HL-60 (cell line): ENCODE results near the gene RPAP3.
A peak's percentile ranks its signal among the peaks of the same experiment; 100 is the strongest.

Experiments used
- DNase-seq, 2 experiments: peaks; one replicate each; pipeline ENCODE4 v3.0.0-alpha.2; 2010 to 2020; ENCODE audit warnings: low read depth in 1 of 2, low spot score in 1 of 2
- H3K27ac ChIP-seq: fragments of 250-450 bp; sonication (Bioruptor Pico); replicated peaks from 2 replicates; pipeline ENCODE4 v1.5.1; 2020; ENCODE audit warnings: mild to moderate bottlenecking, moderate library complexity
- H3K27me3 ChIP-seq: fragments of 250-450 bp; sonication (Bioruptor Pico); 2 replicates; pipeline ENCODE4 v1.5.1; 2021; ENCODE audit warnings: mild to moderate bottlenecking, moderate library complexity; ENCODE audit not compliant: insufficient read depth, poor library complexity, severe bottlenecking
- H3K4me3 ChIP-seq: replicated peaks from 2 replicates; pipeline ENCODE4 v1.5.1; 2011; ENCODE audit warnings: mild to moderate bottlenecking, control low read depth, low read length; ENCODE audit not compliant: insufficient read depth
- CTCF ChIP-seq: IDR thresholded peaks from one replicate; pipeline ENCODE4 v1.5.1; 2011; ENCODE audit warnings: low read length, control low read depth, inconsistent platforms; ENCODE audit not compliant: insufficient read depth
- GABPA ChIP-seq: IDR thresholded peaks from 2 replicates; pipeline ENCODE4 v1.6.1; 2012; ENCODE audit warnings: low read depth
- POLR2AphosphoS5 ChIP-seq: IDR thresholded peaks from 2 replicates; pipeline ENCODE4 v1.6.1; 2012; ENCODE audit warnings: low read depth
- REST ChIP-seq: IDR thresholded peaks from 2 replicates; pipeline ENCODE4 v1.6.1; 2012; ENCODE audit warnings: low read depth; ENCODE audit not compliant: insufficient replicate concordance
- SPI1 ChIP-seq: IDR thresholded peaks from 2 replicates; pipeline ENCODE4 v1.6.1; 2012; ENCODE audit warnings: low read depth, mild to moderate bottlenecking, borderline replicate concordance

The RPAP3 gene

GRCh38 chr12:47733142-47733541 lies 27.3 kb upstream of the RPAP3 start:
- no peaks in the 10 kb centered on the region for H3K27me3 ChIP-seq
- TF ChIP-seq POLR2AphosphoS5: no peak
- TF ChIP-seq CTCF: no peak
- TF ChIP-seq GABPA: no peak
- TF ChIP-seq REST: no peak
- no peak for TF ChIP-seq SPI1
- DNase-seq: no peak
- H3K27ac ChIP-seq: 0 out of 2 replicates have a peak overlapping the region, but pooled peaks have one; percentile 18
- no peak overlapping the region for H3K4me3 ChIP-seq

GRCh38 chr12:47732504-47732903 lies 26.7 kb upstream of the RPAP3 start:
- Histone ChIP-seq H3K4me3 (no peak overlapping the region), H3K27ac (0 out of 2 replicates have a peak overlapping the region, but pooled peaks have one; percentile 18), H3K27me3 (no peaks in the 10 kb centered on the region)
- DNase-seq: peak in 1 of 2 experiments; percentile 67
- peak; percentile 96 for TF ChIP-seq SPI1
- no peak for TF ChIP-seq CTCF
- TF ChIP-seq REST: no peak
- TF ChIP-seq POLR2AphosphoS5: no peak
- TF ChIP-seq GABPA: no peak

- Histone ChIP-seq H3K27me3 (no peaks in the 10 kb centered on the region), H3K4me3 (no peak overlapping the region), H3K27ac (no peak overlapping the region)
- TF ChIP-seq GABPA: no peak
- no peak for TF ChIP-seq SPI1
- TF ChIP-seq POLR2AphosphoS5: no peak
- TF ChIP-seq CTCF: no peak
- TF ChIP-seq REST: no peak
- no peak for DNase-seq
Measured at GRCh38 chr12:47731723-47732122, 25.9 kb upstream of the RPAP3 start.
